AG04450 (cell line): Measurements from ENCODE around the gene LSM7. TPM values are rescaled to one million over a fixed set of nuclear protein-coding genes. Genes with fewer than 3 reads are reported as not detected.

ENCODE experiments used
- CTCF ChIA-PET: fragments of 300-600, 350-600 bp; formaldehyde crosslinking; extraction: SDS; loops from one replicate; lab custom pipeline; 2022; ENCODE audit warnings: antibody characterized with exemption, inconsistent platforms; lab: Charles Lee
- POLR2A ChIA-PET: fragments of 350-600 bp; formaldehyde crosslinking; extraction: SDS; loops from one replicate; lab custom pipeline; 2021; ENCODE audit warnings: antibody characterized with exemption, inconsistent platforms; lab: Yijun Ruan, JAX
- DNase-seq: peaks from one replicate; pipeline ENCODE4 v3.0.0-alpha.2; 2011; ENCODE audit warnings: low read depth, low spot score
- H3K27ac ChIP-seq: one replicate; pipeline ENCODE4 v1.5.1; 2012; ENCODE audit warnings: low read depth, low read length, control low read depth
- H3K27me3 ChIP-seq: one replicate; pipeline ENCODE4 v1.6.0; 2012; ENCODE audit warnings: low read length; ENCODE audit not compliant: control insufficient read depth, insufficient read depth
- H3K4me3 ChIP-seq: 2 replicates; pipeline ENCODE4 v1.5.1; 2011; ENCODE audit warnings: mild to moderate bottlenecking, low read depth, low read length, control low read depth
- H3K9me3 ChIP-seq: 2 replicates; pipeline ENCODE4 v1.5.1; 2012; ENCODE audit warnings: low read length; ENCODE audit not compliant: control insufficient read depth, insufficient read depth
- polyA plus RNA-seq: library from polyadenylated mRNA; depleted of rRNA; stranded (reverse); fragments of >200 nt; gene quantifications from 2 replicates; pipeline ENCODE4 v1.2.3, GENCODE V29; 2011
- TF ChIP-seq, protein P1 (sequence below): IDR thresholded peaks from 2 replicates; pipeline ENCODE4 v1.5.1; 2011; ENCODE audit warnings: low read depth, low read length, control low read depth, inconsistent platforms

LSM7 gene
- polyA plus RNA-seq, 1 experiment: 137 TPM

DNA sequence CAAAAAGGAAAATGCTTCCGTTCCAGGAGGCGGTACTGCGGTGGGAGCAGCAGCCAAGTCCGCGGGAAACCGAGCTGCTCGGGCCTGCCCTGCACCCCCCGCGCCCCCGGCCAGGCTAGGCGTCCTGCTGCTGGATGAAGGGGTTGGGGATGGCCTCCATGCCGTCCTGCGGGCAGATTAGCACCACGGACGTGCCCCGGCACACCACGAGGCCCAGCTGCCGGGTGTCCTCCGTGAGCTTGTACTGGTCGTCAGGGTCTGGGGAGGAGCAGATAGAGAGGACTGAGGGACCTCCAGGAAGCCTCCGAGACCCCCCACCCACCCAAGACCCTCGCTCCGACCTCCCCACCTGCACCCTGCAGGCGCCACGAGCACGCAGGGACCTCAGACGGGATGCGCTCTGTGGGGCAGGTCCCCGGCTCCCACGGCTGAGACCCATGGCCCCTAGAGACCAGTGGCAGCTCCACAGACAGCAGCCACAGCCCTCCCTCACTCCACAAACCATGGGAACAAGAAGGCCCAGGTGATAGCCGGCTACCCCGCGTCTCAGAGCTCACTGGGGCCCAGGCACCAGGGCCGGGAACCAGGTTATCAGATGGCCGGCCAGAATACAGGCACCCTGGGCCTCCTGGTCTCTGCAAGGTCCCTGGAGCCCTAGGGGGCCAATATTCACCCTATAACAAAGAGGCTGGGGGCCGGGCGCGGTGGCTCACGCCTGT is 6.7 kb downstream of the LSM7 start:
- Histone ChIP-seq H3K9me3 (no peaks in the 10 kb centered on the region; the same call in 1 of the 2 replicates), H3K27me3 (no peaks in the 10 kb centered on the region), H3K4me3 (no peak overlapping the region), H3K27ac (no peak overlapping the region)
- ChIA-PET POLR2A (no interaction called here), CTCF (no interaction called here)
- no peak for DNase-seq
- TF ChIP-seq, protein P1, sequence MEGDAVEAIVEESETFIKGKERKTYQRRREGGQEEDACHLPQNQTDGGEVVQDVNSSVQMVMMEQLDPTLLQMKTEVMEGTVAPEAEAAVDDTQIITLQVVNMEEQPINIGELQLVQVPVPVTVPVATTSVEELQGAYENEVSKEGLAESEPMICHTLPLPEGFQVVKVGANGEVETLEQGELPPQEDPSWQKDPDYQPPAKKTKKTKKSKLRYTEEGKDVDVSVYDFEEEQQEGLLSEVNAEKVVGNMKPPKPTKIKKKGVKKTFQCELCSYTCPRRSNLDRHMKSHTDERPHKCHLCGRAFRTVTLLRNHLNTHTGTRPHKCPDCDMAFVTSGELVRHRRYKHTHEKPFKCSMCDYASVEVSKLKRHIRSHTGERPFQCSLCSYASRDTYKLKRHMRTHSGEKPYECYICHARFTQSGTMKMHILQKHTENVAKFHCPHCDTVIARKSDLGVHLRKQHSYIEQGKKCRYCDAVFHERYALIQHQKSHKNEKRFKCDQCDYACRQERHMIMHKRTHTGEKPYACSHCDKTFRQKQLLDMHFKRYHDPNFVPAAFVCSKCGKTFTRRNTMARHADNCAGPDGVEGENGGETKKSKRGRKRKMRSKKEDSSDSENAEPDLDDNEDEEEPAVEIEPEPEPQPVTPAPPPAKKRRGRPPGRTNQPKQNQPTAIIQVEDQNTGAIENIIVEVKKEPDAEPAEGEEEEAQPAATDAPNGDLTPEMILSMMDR: no peak

DNA sequence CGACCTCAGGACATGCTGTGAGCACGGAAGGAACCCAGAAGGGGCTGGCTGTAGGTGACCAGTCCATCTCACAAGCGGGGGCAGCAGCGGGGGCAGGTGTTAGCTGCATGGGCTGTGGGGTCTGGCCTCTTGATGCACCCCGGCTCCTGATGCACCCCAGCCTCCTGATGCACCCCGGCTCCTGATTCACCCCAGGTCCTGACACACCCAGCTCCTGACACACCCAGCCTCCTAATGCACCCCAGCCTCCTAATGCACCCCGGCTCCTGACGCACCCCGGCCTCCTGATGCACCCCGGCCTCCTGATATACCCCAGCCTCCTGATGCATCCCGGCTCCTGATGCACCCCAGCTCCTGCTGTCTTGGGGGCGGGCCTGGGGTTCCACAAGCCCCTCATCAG is 7.4 kb downstream of the LSM7 start:
- ChIA-PET CTCF (no interaction called here), POLR2A (no interaction called here)
- no peak overlapping the region for H3K4me3 ChIP-seq
- H3K27ac ChIP-seq: no peak overlapping the region
- H3K9me3 ChIP-seq: peaks cover 2% of the 10 kb centered on the region; the same call in 1 of the 2 replicates
- TF ChIP-seq, protein P1: no peak
- DNase-seq: no peak
- H3K27me3 ChIP-seq: no peaks in the 10 kb centered on the region

DNA sequence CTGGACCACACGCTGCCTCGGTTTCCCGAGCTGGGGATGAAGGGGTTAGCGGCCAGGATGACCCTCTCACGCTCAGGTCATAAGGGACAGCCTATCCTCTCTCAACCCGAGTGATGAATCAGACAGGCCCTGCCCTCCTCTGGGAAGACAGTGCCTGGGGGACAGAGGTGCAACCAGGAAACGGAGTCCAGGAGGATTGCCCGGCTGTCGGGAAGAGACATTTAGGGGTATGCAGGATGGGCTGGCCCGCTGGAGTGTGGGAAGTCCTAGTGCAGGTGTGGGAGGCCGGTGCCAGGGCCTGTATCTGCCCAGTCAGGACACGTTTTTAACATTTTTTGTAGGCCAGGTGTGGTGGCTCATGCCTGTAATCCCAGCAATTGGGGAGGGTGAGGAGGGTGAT is 8.3 kb downstream of the LSM7 start:
- TF ChIP-seq, protein P1: no peak
- no peaks in the 10 kb centered on the region for H3K27me3 ChIP-seq
- ChIA-PET POLR2A (interaction anchor here (0.6 kb wide), 1 partner anchor 156 kb away, joined by 3 read pairs; the partner anchor contains the start of gene GADD45B), CTCF (no interaction called here)
- H3K4me3 ChIP-seq: no peak overlapping the region
- H3K9me3 ChIP-seq: peaks cover 8% of the 10 kb centered on the region
- DNase-seq: no peak
- H3K27ac ChIP-seq: no peak overlapping the region

DNA sequence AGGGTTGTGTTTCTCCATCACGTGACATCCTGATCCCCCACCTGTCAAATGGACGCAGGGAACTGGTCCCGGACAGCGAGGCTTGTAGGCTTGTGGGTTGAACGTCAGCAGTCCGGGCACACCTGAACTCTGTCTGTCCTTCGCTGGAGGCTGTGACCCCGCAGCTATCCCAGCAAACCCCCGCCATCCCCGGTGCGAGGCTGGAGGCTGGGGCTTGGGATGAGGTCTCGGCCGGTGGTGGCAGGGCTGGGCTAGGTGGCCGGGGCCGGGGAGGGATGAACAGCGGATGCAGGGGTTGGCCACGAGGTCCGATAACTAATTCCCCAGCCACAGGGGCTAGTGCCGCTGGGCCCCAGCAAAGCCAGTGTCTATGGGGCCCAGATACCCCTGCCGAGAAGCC is 8.8 kb downstream of the LSM7 start:
- ChIA-PET POLR2A (no interaction called here), CTCF (no interaction called here)
- H3K4me3 ChIP-seq: no peak overlapping the region
- TF ChIP-seq, protein P1: no peak
- no peak overlapping the region for H3K27ac ChIP-seq
- no peaks in the 10 kb centered on the region for H3K27me3 ChIP-seq
- DNase-seq: no peak
- peaks cover 13% of the 10 kb centered on the region for H3K9me3 ChIP-seq

DNA sequence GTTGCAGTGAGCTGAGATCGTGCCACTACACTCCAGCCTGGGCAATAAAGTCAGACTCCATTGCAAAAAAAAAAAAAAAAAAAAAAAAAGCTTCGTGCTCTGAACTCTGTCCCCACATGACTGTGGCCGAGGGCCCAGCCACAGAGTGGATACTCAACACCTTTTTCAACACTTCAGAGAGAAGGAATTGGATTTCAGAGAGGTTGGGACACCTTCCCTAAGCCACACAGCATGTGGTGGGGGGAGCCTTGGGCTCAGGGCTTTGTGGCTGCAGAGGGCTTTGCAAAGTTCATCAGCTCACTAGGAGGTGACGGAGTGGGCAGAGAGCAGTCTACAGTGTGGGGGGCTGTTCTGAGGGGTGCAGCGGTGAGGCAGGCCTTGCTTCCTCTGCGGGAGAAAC is 9.5 kb downstream of the LSM7 start:
- Histone ChIP-seq H3K4me3 (no peak overlapping the region), H3K27me3 (no peaks in the 10 kb centered on the region), H3K9me3 (peaks cover 14% of the 10 kb centered on the region), H3K27ac (no peak overlapping the region)
- CTCF ChIA-PET: no interaction called here
- no peak for DNase-seq
- POLR2A ChIA-PET: interaction anchor here (0.7 kb wide), 1 partner anchor 167 kb away, joined by 3 read pairs; no protein-coding TSS in a partner anchor
- TF ChIP-seq, protein P1: no peak
